SK-N-SH (cell line): ENCODE data around the gene RBM4B. TPM values are rescaled to one million over a fixed set of nuclear protein-coding genes. Genes with fewer than 3 reads are reported as not detected.

Experiments used
- CTCF ChIA-PET: fragments of 300-600, 350-600 bp; formaldehyde crosslinking; extraction: SDS; loops from one replicate; lab custom pipeline; 2021; lab: Yijun Ruan, JAX
- POLR2A ChIA-PET: fragments of 350-600 bp; sonication (Branson Sonifier 250); formaldehyde crosslinking; extraction: SDS; loops from one replicate; lab custom pipeline; 2020; ENCODE audit warnings: antibody characterized with exemption, inconsistent platforms; lab: Yijun Ruan, JAX
- DNase-seq: peaks from one replicate; pipeline ENCODE4 v3.0.0; 2012
- H2AFZ ChIP-seq: fragments of 200-600 bp; sonication (generic); 2 replicates; pipeline ENCODE4 v1.8.1; 2016; ENCODE audit warnings: antibody characterized with exemption, mild to moderate bottlenecking, low read depth
- H3F3A ChIP-seq: fragments of 200-600 bp; sonication (generic); replicated peaks from 2 replicates; pipeline ENCODE3; 2016; ENCODE audit warnings: antibody characterized with exemption, mild to moderate bottlenecking; ENCODE audit not compliant: insufficient read depth
- H3K27ac ChIP-seq, 2 experiments: fragments of 200-500 bp in 1 of 2; fragments of 200-600 bp in 1 of 2; sonication (Bioruptor generic) in 1 of 2; sonication (generic), shearing (Covaris generic) in 1 of 2; 2 replicates each; pipeline versions ENCODE4 v1.5.1 to v1.6.1; 2014 to 2016; ENCODE audit warnings: low read depth in 2 of 2, inconsistent platforms in 1 of 2, low read length in 1 of 2, mild to moderate bottlenecking in 1 of 2, mixed read lengths in 1 of 2
- H3K27me3 ChIP-seq: fragments of 200-600 bp; sonication (generic), shearing (Covaris generic); 2 replicates; pipeline ENCODE4 v1.6.1; 2016; ENCODE audit warnings: mixed run types; ENCODE audit not compliant: insufficient read depth
- H3K36me3 ChIP-seq, 2 experiments: fragments of 200-500 bp in 1 of 2; fragments of 200-600 bp in 1 of 2; sonication (Bioruptor generic) in 1 of 2; sonication (generic) in 1 of 2; replicated peaks in 1 of 2; 2 replicates each; pipeline versions ENCODE3 to v1.5.1; 2014 to 2016; ENCODE audit warnings: low read length in 1 of 2, mild to moderate bottlenecking in 1 of 2; ENCODE audit not compliant: insufficient read depth in 2 of 2, control insufficient read depth in 1 of 2
- H3K4me1 ChIP-seq, 2 experiments: fragments of 200-500 bp in 1 of 2; fragments of 200-600 bp in 1 of 2; sonication (Bioruptor generic) in 1 of 2; sonication (generic), shearing (Covaris generic) in 1 of 2; 2 replicates each; pipeline versions ENCODE4 v1.5.1 to v1.6.1; 2014 to 2016; ENCODE audit warnings: low read depth in 1 of 2, low read length in 1 of 2, mixed run types in 1 of 2; ENCODE audit not compliant: insufficient read depth in 2 of 2, control insufficient read depth in 1 of 2
- H3K4me2 ChIP-seq: fragments of 200-600 bp; sonication (generic), shearing (Covaris generic); 2 replicates; pipeline ENCODE4 v1.6.1; 2017; ENCODE audit warnings: mixed run types
- H3K4me3 ChIP-seq, 2 experiments: fragments of 200-500 bp in 1 of 2; fragments of 200-600 bp in 1 of 2; sonication (Bioruptor generic) in 1 of 2; sonication (generic), shearing (Covaris generic) in 1 of 2; 2 replicates each; pipeline versions ENCODE4 v1.5.1 to v1.8.1; 2014 to 2016; ENCODE audit warnings: low read depth in 2 of 2, inconsistent platforms in 1 of 2, low read length in 1 of 2, mild to moderate bottlenecking in 1 of 2, mixed read lengths in 1 of 2, moderate library complexity in 1 of 2
- H3K79me2 ChIP-seq: fragments of 200-600 bp; sonication (generic); 2 replicates; pipeline ENCODE4 v1.8.1; 2017; ENCODE audit warnings: mild to moderate bottlenecking; ENCODE audit not compliant: insufficient read depth
- H3K9ac ChIP-seq: fragments of 200-600 bp; sonication (generic); 2 replicates; pipeline ENCODE4 v1.6.1; 2017; ENCODE audit warnings: mixed run types
- H3K9me2 ChIP-seq: fragments of 200-600 bp; sonication (generic); 2 replicates; pipeline ENCODE4 v1.6.1; 2017; ENCODE audit warnings: mixed run types
- H3K9me3 ChIP-seq: fragments of 200-600 bp; sonication (generic); 2 replicates; pipeline ENCODE4 v1.6.1; 2017; ENCODE audit warnings: mixed run types, mild to moderate bottlenecking, moderate library complexity
- H4K20me1 ChIP-seq: fragments of 200-600 bp; sonication (generic); 2 replicates; pipeline ENCODE4 v1.6.1; 2017; ENCODE audit warnings: mild to moderate bottlenecking, mixed run types; ENCODE audit not compliant: insufficient read depth
- CHD2 ChIP-seq: fragments of 150-350 bp; IDR thresholded peaks from 2 replicates; pipeline ENCODE4 v1.6.1; 2018; ENCODE audit warnings: low read length; ENCODE audit not compliant: partially characterized antibody
- FOXM1 ChIP-seq: IDR thresholded peaks from 2 replicates; pipeline ENCODE4 v1.4.0; 2012; ENCODE audit warnings: low read depth, mild to moderate bottlenecking
- MAX ChIP-seq: IDR thresholded peaks from 2 replicates; pipeline ENCODE4 v1.4.0; 2012; ENCODE audit warnings: low read depth
- MEF2A ChIP-seq: IDR thresholded peaks from 2 replicates; pipeline ENCODE4 v1.4.0; 2012; ENCODE audit warnings: low read depth, borderline replicate concordance
- NFIC ChIP-seq: IDR thresholded peaks from 2 replicates; pipeline ENCODE4 v1.4.0; 2012; ENCODE audit warnings: borderline replicate concordance
- PBX3 ChIP-seq: IDR thresholded peaks from 2 replicates; pipeline ENCODE4; 2012
- RAD21 ChIP-seq: IDR thresholded peaks from 2 replicates; pipeline ENCODE4 v1.6.1; 2012; ENCODE audit warnings: mild to moderate bottlenecking, low read length
- RCOR1 ChIP-seq: fragments of 150-350 bp; IDR thresholded peaks from 2 replicates; pipeline ENCODE4 v1.6.1; 2017; ENCODE audit warnings: antibody characterized with exemption, low read length
- RFX5 ChIP-seq: IDR thresholded peaks from 2 replicates; pipeline ENCODE4 v1.6.1; 2012; ENCODE audit warnings: mild to moderate bottlenecking, improper control_type of control experiment, low read length
- RXRA ChIP-seq: IDR thresholded peaks from 2 replicates; pipeline ENCODE4 v1.4.0; 2012; ENCODE audit warnings: low read depth, mild to moderate bottlenecking, borderline replicate concordance
- SIN3A ChIP-seq: IDR thresholded peaks from 2 replicates; pipeline ENCODE4 v1.6.1; 2012; ENCODE audit warnings: low read depth, mild to moderate bottlenecking, low read length, moderate library complexity, borderline replicate concordance
- TAF1 ChIP-seq: IDR thresholded peaks from 2 replicates; pipeline ENCODE4 v1.6.1; 2012; ENCODE audit warnings: low read depth, mild to moderate bottlenecking, low read length, moderate library complexity, borderline replicate concordance
- TEAD4 ChIP-seq: IDR thresholded peaks from 2 replicates; pipeline ENCODE4 v1.4.0; 2012; ENCODE audit warnings: mild to moderate bottlenecking, borderline replicate concordance; ENCODE audit not compliant: insufficient read depth
- USF1 ChIP-seq: IDR thresholded peaks from 2 replicates; pipeline ENCODE4 v1.4.0; 2012; ENCODE audit warnings: low read depth, borderline replicate concordance
- WGBS: methylation state at CpG from one replicate; pipeline ENCODE4 v1.1.6; 2017; ENCODE audit warnings: low lambda C conversion rate; 5-methylcytosine and 5-hydroxymethylcytosine counted together
- polyA plus RNA-seq, 3 experiments: library from polyadenylated mRNA; depleted of rRNA; stranded (reverse); fragments of >200 nt; gene quantifications; 2 replicates each; pipeline ENCODE4 v1.2.3, GENCODE V29; 2012

Gene RBM4B
- polyA plus RNA-seq, 1 of the 3 experiments (the other 2 are of a cell fraction), result 31.1 TPM

- TF ChIP-seq USF1, result no peak
- no peak for TF ChIP-seq RCOR1
- no peak for TF ChIP-seq NFIC
- TF ChIP-seq MAX, result no peak
Observed at GRCh38 chr11:66716996-66717395, 39.3 kb upstream of the RBM4B start (continued).

- H3K9me2 ChIP-seq, result no peaks in the 10 kb centered on the region
- WGBS, result 90% methylated on average over 19 of the region's 19 CpGs
- H3K9ac ChIP-seq, result no peak overlapping the region
- DNase-seq, result no peak
- H3K36me3 ChIP-seq, result peaks cover 0 to 25% of the 10 kb centered on the region in 2 experiments
- H4K20me1 ChIP-seq, result no peaks in the 10 kb centered on the region
- H2AFZ ChIP-seq, result no peak overlapping the region
- no peak overlapping the region for H3K4me3 ChIP-seq
- H3K4me1 ChIP-seq, result peaks cover 4 to 8% of the 10 kb centered on the region in 2 experiments; a peak in 3 of 4 replicates
- H3K9me3 ChIP-seq, result no peaks in the 10 kb centered on the region
- no peak overlapping the region for H3K4me2 ChIP-seq
- no peak for TF ChIP-seq PBX3
- H3K27ac ChIP-seq, result no peak overlapping the region
- no peaks in the 10 kb centered on the region for H3F3A ChIP-seq
- ChIA-PET POLR2A (no interaction called here), CTCF (interaction anchor here (0.5 to 1.3 kb wide), 2 partner anchors 16 to 251 kb away, joined by 3 read pairs; no protein-coding TSS in a partner anchor)
- H3K27me3 ChIP-seq, result no peaks in the 10 kb centered on the region
- H3K79me2 ChIP-seq, result no peaks in the 10 kb centered on the region
Observed at GRCh38 chr11:66715346-66716085, 37.8 kb upstream of the RBM4B start.

- no peak overlapping the region for H3K4me2 ChIP-seq
- 82% methylated on average over 12 of the region's 12 CpGs for WGBS
- H3K4me3 ChIP-seq, result no peak overlapping the region
- no peak for TF ChIP-seq CHD2
- TF ChIP-seq RAD21, result no peak
- TF ChIP-seq RFX5, result no peak
- no peak for TF ChIP-seq FOXM1
- TF ChIP-seq RXRA, result no peak
- TF ChIP-seq MAX, result no peak
- no peak for TF ChIP-seq SIN3A
- TF ChIP-seq MEF2A, result no peak
- TF ChIP-seq TEAD4, result no peak
- no peak for TF ChIP-seq TAF1
- no peak for TF ChIP-seq RCOR1
- no peak for TF ChIP-seq PBX3
- ChIA-PET CTCF (interaction anchor here (3.9 kb wide), 1 partner anchor 19 kb away, joined by 11 read pairs; no protein-coding TSS in a partner anchor), POLR2A (no interaction called here)
- DNase-seq, result no peak
- H3K9ac ChIP-seq, result no peak overlapping the region
- H3K27me3 ChIP-seq, result no peaks in the 10 kb centered on the region
- peaks cover 0 to 28% of the 10 kb centered on the region in 2 experiments for H3K36me3 ChIP-seq
- H3K9me3 ChIP-seq, result no peaks in the 10 kb centered on the region
- H3K79me2 ChIP-seq, result no peaks in the 10 kb centered on the region
- H3F3A ChIP-seq, result no peaks in the 10 kb centered on the region
- no peaks in the 10 kb centered on the region for H3K9me2 ChIP-seq
- H3K27ac ChIP-seq, result no peak overlapping the region; a peak in 1 of 4 replicates
- H4K20me1 ChIP-seq, result no peaks in the 10 kb centered on the region
- no peak overlapping the region for H2AFZ ChIP-seq
- no peaks in the 10 kb centered on the region for H3K4me1 ChIP-seq
Observed at GRCh38 chr11:66713746-66714480, 36.2 kb upstream of the RBM4B start.
